MM.1S (cell line): Measurements from ENCODE around the gene MRPL23.

Experiments used
- DNase-seq: peaks from one replicate; pipeline ENCODE4 v3.0.0-alpha.2; 2015
- H2AFZ ChIP-seq: fragments of 300-600 bp; sonication (generic); 2 replicates; pipeline ENCODE4 v1.6.0; 2016; ENCODE audit warnings: antibody characterized with exemption, low read length
- H3F3A ChIP-seq: fragments of 300-600 bp; sonication (generic); 2 replicates; pipeline ENCODE4 v1.6.1; 2016; ENCODE audit warnings: mild to moderate bottlenecking, antibody characterized with exemption, low read length, moderate library complexity, mixed read lengths; ENCODE audit not compliant: insufficient read depth
- H3K27ac ChIP-seq: fragments of 300-600 bp; sonication (generic); 2 replicates; pipeline ENCODE4 v1.5.1; 2016; ENCODE audit warnings: mild to moderate bottlenecking, low read length
- H3K27me3 ChIP-seq: fragments of 300-600 bp; sonication (generic); replicated peaks from 2 replicates; pipeline ENCODE4 v1.6.0; 2016; ENCODE audit warnings: low read length; ENCODE audit not compliant: insufficient read depth
- H3K36me3 ChIP-seq: fragments of 300-600 bp; sonication (generic); replicated peaks from 2 replicates; pipeline ENCODE4 v1.6.1; 2016; ENCODE audit warnings: mild to moderate bottlenecking, low read length, mixed read lengths; ENCODE audit not compliant: insufficient read depth
- H3K4me1 ChIP-seq: fragments of 300-600 bp; sonication (generic); 2 replicates; pipeline ENCODE4 v1.6.1; 2016; ENCODE audit warnings: low read length, mixed read lengths
- H3K4me2 ChIP-seq: fragments of 300-600 bp; sonication (generic); 2 replicates; pipeline ENCODE4 v1.6.0; 2016; ENCODE audit warnings: low read depth, low read length
- H3K4me3 ChIP-seq: fragments of 300-600 bp; sonication (generic); 2 replicates; pipeline ENCODE4 v1.5.1; 2016; ENCODE audit warnings: low read length, mixed read lengths
- H3K79me2 ChIP-seq: fragments of 300-600 bp; sonication (generic); 2 replicates; pipeline ENCODE4 v1.6.1; 2016; ENCODE audit warnings: mixed run types, low read length, mixed read lengths
- H3K9ac ChIP-seq: fragments of 300-600 bp; sonication (generic); 2 replicates; pipeline ENCODE4 v1.6.1; 2016; ENCODE audit warnings: low read length, mixed read lengths
- H3K9me2 ChIP-seq: fragments of 300-600 bp; sonication (generic); replicated peaks from 2 replicates; pipeline ENCODE4 v1.6.1; 2016; ENCODE audit warnings: mild to moderate bottlenecking, low read length, mixed read lengths; ENCODE audit not compliant: insufficient read depth
- H3K9me3 ChIP-seq: fragments of 300-600 bp; sonication (generic); replicated peaks from 2 replicates; pipeline ENCODE4 v1.6.1; 2016; ENCODE audit warnings: mild to moderate bottlenecking, low read length, mixed read lengths; ENCODE audit not compliant: insufficient read depth
- H4K20me1 ChIP-seq: fragments of 300-600 bp; sonication (generic); 2 replicates; pipeline ENCODE4 v1.6.1; 2016; ENCODE audit warnings: mild to moderate bottlenecking, low read length, moderate library complexity, mixed read lengths; ENCODE audit not compliant: insufficient read depth
- CTCF ChIP-seq: fragments of 300-600 bp; sonication (generic); IDR thresholded peaks from 2 replicates; pipeline ENCODE4 v1.5.1; 2016; ENCODE audit warnings: antibody characterized with exemption, low read length, mixed read lengths
- EZH2 ChIP-seq: fragments of 300-600 bp; sonication (generic); optimal IDR thresholded peaks from 2 replicates; pipeline ENCODE3; 2017; ENCODE audit warnings: low read depth, mild to moderate bottlenecking, antibody characterized with exemption, low read length, mixed read lengths
- EZH2phosphoT487 ChIP-seq: fragments of 300-600 bp; sonication (generic); IDR thresholded peaks from 2 replicates; pipeline ENCODE4 v1.6.1; 2018; ENCODE audit warnings: antibody characterized with exemption, low read length

MRPL23 gene

GRCh38 chr11:1932105-1932480 lies 15.0 kb upstream of the MRPL23 start:
- TF ChIP-seq CTCF (no peak), EZH2phosphoT487 (no peak), EZH2 (no peak)
- Histone ChIP-seq H3F3A (no peaks in the 10 kb centered on the region), H3K4me2 (no peak overlapping the region), H3K9ac (no peak overlapping the region), H3K27me3 (peaks cover 97% of the 10 kb centered on the region), H3K27ac (no peak overlapping the region), H3K9me3 (no peaks in the 10 kb centered on the region), H3K36me3 (no peaks in the 10 kb centered on the region), H3K9me2 (no peaks in the 10 kb centered on the region), H3K79me2 (no peaks in the 10 kb centered on the region), H2AFZ (no peak overlapping the region), H3K4me1 (no peaks in the 10 kb centered on the region), H4K20me1 (no peaks in the 10 kb centered on the region), H3K4me3 (no peak overlapping the region)
- no peak for DNase-seq

- H3K4me2 ChIP-seq: no peak overlapping the region
- H3K27me3 ChIP-seq: peaks cover 97% of the 10 kb centered on the region
- H3K27ac ChIP-seq: no peak overlapping the region
- H3K9ac ChIP-seq: no peak overlapping the region
- no peaks in the 10 kb centered on the region for H3K9me3 ChIP-seq
- no peak overlapping the region for H2AFZ ChIP-seq
- no peaks in the 10 kb centered on the region for H3K79me2 ChIP-seq
- no peaks in the 10 kb centered on the region for H3F3A ChIP-seq
- H4K20me1 ChIP-seq: no peaks in the 10 kb centered on the region
- H3K36me3 ChIP-seq: no peaks in the 10 kb centered on the region
- no peaks in the 10 kb centered on the region for H3K9me2 ChIP-seq
- H3K4me3 ChIP-seq: no peak overlapping the region
- TF ChIP-seq EZH2phosphoT487 (no peak), CTCF (no peak), EZH2 (no peak)
- DNase-seq: no peak
- H3K4me1 ChIP-seq: no peaks in the 10 kb centered on the region
Observed at GRCh38 chr11:1932681-1933080, 14.5 kb upstream of the MRPL23 start.

- TF ChIP-seq CTCF (no peak), EZH2 (no peak), EZH2phosphoT487 (no peak)
- peaks cover 97% of the 10 kb centered on the region for H3K27me3 ChIP-seq
- H3K27ac ChIP-seq: no peak overlapping the region
- no peak overlapping the region for H2AFZ ChIP-seq
- H3K9me2 ChIP-seq: no peaks in the 10 kb centered on the region
- no peaks in the 10 kb centered on the region for H3K79me2 ChIP-seq
- H3K9me3 ChIP-seq: no peaks in the 10 kb centered on the region
- H3K4me3 ChIP-seq: no peak overlapping the region
- H4K20me1 ChIP-seq: no peaks in the 10 kb centered on the region
- H3K9ac ChIP-seq: no peak overlapping the region
- H3F3A ChIP-seq: no peaks in the 10 kb centered on the region
- H3K4me2 ChIP-seq: no peak overlapping the region
- H3K4me1 ChIP-seq: no peaks in the 10 kb centered on the region
- no peaks in the 10 kb centered on the region for H3K36me3 ChIP-seq
- no peak for DNase-seq
Observed at GRCh38 chr11:1933416-1934334, 13.5 kb upstream of the MRPL23 start.
